Heart left ventricle (tissue), 16 donors: ENCODE measurements around the gene MGAT4B. TPM values are rescaled to one million over a fixed set of nuclear protein-coding genes. Genes with fewer than 3 reads are reported as not detected.
"Not testable (repeated sequence)": the region's sequence is repeated elsewhere in the genome, so short reads cannot be mapped to it uniquely, and the experiment has no call there.

Experiments used
- ATAC-seq, 4 donors: fragments of 200-7000 bp; cut with Tn5 transposase; one replicate each; pipeline ENCODE4 v1.9.1; 2020 to 2022; ENCODE audit warnings: moderate library complexity in 4 of 4, mild to moderate bottlenecking in 3 of 4, moderate number of reproducible peaks in 1 of 4
- DNase-seq, 5 donors: peaks; one replicate each; pipeline ENCODE4 v3.0.0-alpha.2; 2020
- H3K27ac ChIP-seq, 12 donors: fragments of 200-600 bp; sonication (generic) in 4 of 12; one replicate each; pipeline versions ENCODE4 v1.5.0 to v1.8.0; 2016 to 2022; ENCODE audit warnings: mild to moderate bottlenecking in 2 of 12
- H3K27me3 ChIP-seq, 9 donors: fragments of 200-600 bp; sonication (generic) in 2 of 9; one replicate each; pipeline versions ENCODE4 v1.5.1 to v1.8.0; 2016 to 2022; ENCODE audit warnings: mild to moderate bottlenecking in 3 of 9
- H3K36me3 ChIP-seq, 9 donors: fragments of 200-600 bp; sonication (generic) in 2 of 9; one replicate each; pipeline versions ENCODE4 v1.5.0 to v1.8.0; 2018 to 2022; ENCODE audit warnings: mild to moderate bottlenecking in 2 of 9
- H3K4me1 ChIP-seq, 12 donors: fragments of 200-600 bp; sonication (generic) in 4 of 12; one replicate each; pipeline versions ENCODE4 v1.5.0 to v1.8.0; 2016 to 2022; ENCODE audit warnings: mild to moderate bottlenecking in 3 of 12
- H3K4me3 ChIP-seq, 12 donors: fragments of 200-600 bp; sonication (generic) in 4 of 12; one replicate each; pipeline versions ENCODE4 v1.5.0 to v1.8.0; 2017 to 2022; ENCODE audit warnings: mild to moderate bottlenecking in 9 of 12, moderate library complexity in 4 of 12
- H3K9me3 ChIP-seq, 12 donors: fragments of 200-600 bp; sonication (generic) in 4 of 12; one replicate each; pipeline versions ENCODE4 v1.5.0 to v1.8.0; 2016 to 2022; ENCODE audit warnings: mild to moderate bottlenecking in 1 of 12
- POLR2A ChIP-seq, 2 donors: fragments of 450-650 bp; IDR thresholded peaks; one replicate each; pipeline ENCODE4 v1.6.1; 2017; ENCODE audit warnings: antibody characterized with exemption in 2 of 2, mild to moderate bottlenecking in 2 of 2, moderate library complexity in 2 of 2
- WGBS, 4 donors: extraction: QIAGEN DNeasy Blood & Tissue Kit in 2 of 4; methylation state at CpG; one replicate each; pipeline versions ENCODE4 v1.1.5 to v1.1.7; 2013 to 2018; 5-methylcytosine and 5-hydroxymethylcytosine counted together
- intact Hi-C, 10 donors: fragments of 100-400 bp; cut with DNase I; formaldehyde crosslinking; loops; one replicate each; pipeline versions ENCODE4 v1.11.1 to v1.14.2; 2022
- polyA plus RNA-seq, 2 donors: library from polyadenylated mRNA; stranded (reverse); fragments of 200-250 nt; gene quantifications; one replicate each; pipeline ENCODE4 v1.2.3, GENCODE V29; 2013
- total RNA-seq, 9 donors: library from RNA; depleted of rRNA in 2 of 9; stranded (reverse); fragments of >200 nt in 2 of 9; fragmentation: NEBNext Ultra II Directional in 3 of 9; extraction: Animal tissue kit (Norgen Biotek cat#: 25700) in 3 of 9; gene quantifications; one replicate each; pipeline versions ENCODE4 v1.1.0 to v1.2.4, GENCODE V29; 2016 to 2023
- TF ChIP-seq, protein P1 (sequence below), 12 donors: fragments of 200-600 bp; sonication (generic) in 4 of 12; IDR thresholded peaks; one replicate each; pipeline versions ENCODE4 v1.5.0 to v1.8.0; 2018 to 2022; ENCODE audit warnings: antibody characterized with exemption in 12 of 12, mild to moderate bottlenecking in 5 of 12
- donor health status: ischemic (EF 13 %, LVEDD 7.1; RV severe dilation, severe dysfunction).
- donor health status: healthy with polysubstance abuse.
- donor health status: DM: no; HTN: yes; CAD: no.
- donor health status: DM: no; HTN: no; CAD: no.
- donor health status: ischemic (EF 25% LVEDD 6.9; RV normal size, moderate dysfunction).
- donor health status: ischemic (EF 25% LVEDD 5.7; RV mildly dilated, moderate dysfunction).
- donor health status: healthy.
- donor health status: DM: yes; HTN: yes; CAD: no.
- donor health status: ischemic (EF 35%, LVEDD 5.7; RV mildly dilated, moderate dysfunction).
- donor health status: nonischemic (EF 11% LVEDD 7.7; RV severe dilation, severe dysfunction).
- donor health status: DM: yes; HTN: yes; CAD: no.
- donor health status: PGD.
- donor health status: ischemic (EF 29% LVEDD 5.4; RV normal size, mild dysfunction).
- donor health status: nonischemic (EF 23%, LVEDD 6.1; RV moderate dilation, normal function).

Gene MGAT4B
- total and polyA plus RNA-seq, 11 donors = 49.6 to 209 (median 105) TPM

DNA sequence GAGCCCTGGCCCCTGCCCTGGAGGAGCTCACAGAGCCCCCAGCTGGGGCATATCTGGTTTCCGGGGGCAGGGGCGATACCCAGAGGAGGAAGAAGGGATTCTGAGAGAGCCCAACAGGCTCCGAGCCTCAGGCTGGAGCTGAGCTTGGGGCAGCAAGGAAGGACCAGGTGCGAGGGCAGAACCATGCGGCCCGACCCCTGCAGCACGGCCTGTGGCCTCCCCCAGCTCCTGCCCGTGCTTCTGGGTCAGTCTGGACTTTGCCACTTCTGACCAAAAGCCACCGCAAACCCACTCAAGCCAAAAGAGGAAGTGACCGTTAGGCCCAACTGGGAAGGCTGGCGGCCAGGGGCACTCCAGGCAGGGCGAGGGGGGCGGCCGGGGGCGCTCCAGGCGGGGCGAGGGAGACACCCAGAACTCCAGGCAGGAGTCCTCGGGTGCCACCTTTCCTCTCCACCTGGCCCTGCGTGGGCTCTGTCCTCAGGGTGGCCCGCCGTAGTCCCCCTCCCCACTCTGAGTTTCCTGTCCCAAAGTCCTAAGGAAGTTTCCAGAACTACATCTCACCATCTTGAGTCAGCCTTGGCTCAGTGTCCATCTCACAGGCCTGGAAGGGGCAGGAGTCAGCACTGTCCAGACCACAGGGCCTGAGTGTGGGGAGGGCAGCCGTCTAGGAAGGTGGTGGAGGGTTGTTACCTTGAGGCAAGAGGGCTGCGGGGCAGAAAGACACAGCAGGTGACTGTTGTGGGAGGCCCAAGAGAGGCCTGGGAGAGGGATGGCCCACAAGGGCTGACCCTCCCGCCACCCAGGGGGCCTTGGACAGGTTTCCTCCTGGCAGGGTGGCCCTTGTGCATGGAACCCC, 13.8 kb downstream of the MGAT4B start:
- no peaks in the 10 kb centered on the region for H3K9me3 ChIP-seq
- peaks cover 5 to 58% (median 49%) of the 10 kb centered on the region in 12 donors for H3K4me1 ChIP-seq
- peak overlapping the region in 3 of 12 donors; percentile 67 to 82 (median 68) for H3K4me3 ChIP-seq
- DNase-seq (peak in 2 of 5 donors; percentile 31 to 67), ATAC-seq (peak in 1 of 4 donors; percentile 8)
- no peaks in the 10 kb centered on the region for H3K27me3 ChIP-seq
- TF ChIP-seq POLR2A (IDR thresholded peaks at IDR 0.05) = no peak
- TF ChIP-seq, protein P1, sequence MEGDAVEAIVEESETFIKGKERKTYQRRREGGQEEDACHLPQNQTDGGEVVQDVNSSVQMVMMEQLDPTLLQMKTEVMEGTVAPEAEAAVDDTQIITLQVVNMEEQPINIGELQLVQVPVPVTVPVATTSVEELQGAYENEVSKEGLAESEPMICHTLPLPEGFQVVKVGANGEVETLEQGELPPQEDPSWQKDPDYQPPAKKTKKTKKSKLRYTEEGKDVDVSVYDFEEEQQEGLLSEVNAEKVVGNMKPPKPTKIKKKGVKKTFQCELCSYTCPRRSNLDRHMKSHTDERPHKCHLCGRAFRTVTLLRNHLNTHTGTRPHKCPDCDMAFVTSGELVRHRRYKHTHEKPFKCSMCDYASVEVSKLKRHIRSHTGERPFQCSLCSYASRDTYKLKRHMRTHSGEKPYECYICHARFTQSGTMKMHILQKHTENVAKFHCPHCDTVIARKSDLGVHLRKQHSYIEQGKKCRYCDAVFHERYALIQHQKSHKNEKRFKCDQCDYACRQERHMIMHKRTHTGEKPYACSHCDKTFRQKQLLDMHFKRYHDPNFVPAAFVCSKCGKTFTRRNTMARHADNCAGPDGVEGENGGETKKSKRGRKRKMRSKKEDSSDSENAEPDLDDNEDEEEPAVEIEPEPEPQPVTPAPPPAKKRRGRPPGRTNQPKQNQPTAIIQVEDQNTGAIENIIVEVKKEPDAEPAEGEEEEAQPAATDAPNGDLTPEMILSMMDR (IDR thresholded peaks at IDR 0.05) = no peak
- intact Hi-C loops = loop anchor here in 1 of 10 donors (2.0 kb wide), 1 partner anchor 28 kb away; no protein-coding TSS in a partner anchor
- 75 to 85% (median 78%) methylated on average over 18 to 24 of the region's 24 CpGs for WGBS, 4 donors
- peak overlapping the region; percentile 47 to 95 (median 86) for H3K27ac ChIP-seq
- H3K36me3 ChIP-seq = peaks cover 0 to 10% (median 8%) of the 10 kb centered on the region in 9 donors

DNA sequence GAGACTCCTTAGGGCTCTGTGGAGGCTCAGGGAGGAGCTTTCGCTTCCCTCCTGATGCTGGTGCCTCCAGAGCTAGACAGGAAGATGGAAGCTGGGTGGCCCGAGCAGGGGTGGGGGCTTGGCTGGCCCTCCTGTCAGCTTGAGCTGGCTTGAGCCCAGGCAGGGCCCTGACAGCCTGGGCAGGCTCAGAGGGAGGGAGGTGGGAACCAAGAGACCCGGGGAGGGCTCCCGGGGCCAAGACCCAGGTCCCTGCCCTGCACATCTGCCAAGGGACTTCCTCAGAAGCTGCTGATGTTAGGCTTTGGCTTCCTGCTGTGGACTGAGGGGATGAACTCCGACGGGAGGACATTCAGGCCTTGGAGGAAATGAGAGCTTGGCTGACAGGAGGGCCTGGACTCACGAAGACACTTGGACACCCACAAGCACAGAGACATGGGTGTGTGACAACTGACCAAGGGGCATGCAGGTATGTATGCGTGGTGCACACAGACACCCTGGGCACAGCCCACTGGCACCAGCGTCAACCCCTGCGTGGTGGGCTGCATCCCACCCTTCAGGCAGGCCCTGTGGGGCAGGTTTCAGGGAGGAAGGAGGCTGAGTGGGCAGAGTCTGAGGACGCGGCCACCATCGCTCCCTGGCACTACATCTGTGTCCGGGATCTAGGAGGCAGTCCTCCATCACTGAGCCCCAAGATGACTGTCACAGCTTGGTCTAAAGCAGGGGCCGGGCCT, 14.6 kb downstream of the MGAT4B start:
- 57 to 67% (median 59%) methylated on average over 8 to 15 of the region's 15 CpGs for WGBS, 4 donors
- H3K36me3 ChIP-seq = peaks cover 0 to 2% (median under 1%) of the 10 kb centered on the region in 9 donors
- no peaks in the 10 kb centered on the region for H3K9me3 ChIP-seq
- peaks cover 5 to 54% (median 49%) of the 10 kb centered on the region in 12 donors for H3K4me1 ChIP-seq
- no peak overlapping the region for H3K4me3 ChIP-seq
- DNase-seq (peak in 3 of 5 donors; percentile 55 to 78 (median 59)), ATAC-seq (peak in 2 of 4 donors; percentile 1 to 5)
- intact Hi-C loops = loop anchor here in 1 of 10 donors (2.0 kb wide), 1 partner anchor 27 kb away; no protein-coding TSS in a partner anchor
- no peaks in the 10 kb centered on the region for H3K27me3 ChIP-seq
- TF ChIP-seq, protein P1 (IDR thresholded peaks at IDR 0.05) = no peak
- TF ChIP-seq POLR2A (IDR thresholded peaks at IDR 0.05) = no peak
- peak overlapping the region; percentile 47 to 95 (median 86) for H3K27ac ChIP-seq

DNA sequence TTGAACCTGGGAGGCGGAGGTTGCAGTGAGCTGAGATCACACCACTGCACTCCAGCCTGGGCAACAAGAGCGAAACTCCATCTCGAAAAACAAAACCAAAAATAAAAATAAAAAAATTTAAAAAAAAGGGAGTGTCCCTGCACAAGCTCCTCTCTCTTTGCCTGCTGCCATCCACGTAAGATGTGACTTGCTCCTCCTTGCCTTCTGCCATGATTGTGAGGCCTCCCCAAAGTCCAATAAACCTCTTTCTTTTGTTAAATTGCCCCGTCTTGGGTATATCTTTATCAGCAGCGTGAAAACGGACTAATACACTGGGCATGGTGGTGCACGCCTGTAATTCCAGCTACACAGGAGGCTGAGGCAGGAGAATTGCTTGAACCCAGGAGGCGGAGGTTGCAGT, 17.4 kb downstream of the MGAT4B start:
- H3K27me3 ChIP-seq, H3K9me3 ChIP-seq, ATAC-seq, H3K27ac ChIP-seq, H3K36me3 ChIP-seq, H3K4me3 ChIP-seq, DNase-seq, intact Hi-C loops: not testable (repeated sequence)
- 96 to 99% (median 97%) methylated on average over 9 of the region's 9 CpGs for WGBS, 4 donors
- peaks cover 0 to 39% (median 26%) of the 10 kb centered on the region in 12 donors for H3K4me1 ChIP-seq

DNA sequence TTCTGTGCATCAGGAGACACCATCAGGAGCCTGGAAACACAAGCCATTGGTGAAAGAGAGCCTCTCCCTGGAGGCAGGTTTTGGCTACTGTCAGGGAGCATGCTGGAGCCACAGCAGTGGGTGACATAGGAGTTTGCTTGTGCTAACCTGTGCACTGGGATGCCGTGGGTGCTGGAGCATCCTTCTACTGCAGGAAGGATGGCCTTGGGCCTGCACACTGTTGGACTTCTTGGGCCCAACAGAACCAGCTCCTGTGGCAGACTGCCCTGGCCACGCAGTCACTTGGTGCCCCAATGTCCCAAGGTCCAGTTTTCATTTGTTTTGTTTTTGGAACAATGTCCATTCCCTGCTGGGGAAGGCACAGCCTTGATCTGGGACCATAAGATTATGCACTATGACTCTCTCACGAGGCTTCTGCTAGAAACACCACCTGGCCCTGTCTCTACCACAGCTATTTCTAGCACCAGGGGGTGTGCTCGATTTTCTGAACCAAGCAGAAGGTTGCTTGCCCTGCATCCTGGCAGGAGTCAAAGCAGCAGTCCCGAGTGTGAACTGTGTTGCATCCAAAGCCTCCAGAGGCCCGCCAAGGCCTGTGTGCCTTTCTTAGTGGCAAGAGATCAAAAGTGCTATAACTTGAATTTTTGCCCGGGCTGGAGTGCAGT, 18.3 kb downstream of the MGAT4B start:
- Histone ChIP-seq H3K36me3 (no peaks in the 10 kb centered on the region), H3K4me3 (no peak overlapping the region), H3K9me3 (no peaks in the 10 kb centered on the region), H3K4me1 (peaks cover 0 to 30% (median 17%) of the 10 kb centered on the region in 12 donors), H3K27me3 (no peaks in the 10 kb centered on the region), H3K27ac (no peak overlapping the region)
- ATAC-seq (no peak), DNase-seq (peak in 1 of 5 donors; percentile 9)
- no peak for TF ChIP-seq POLR2A (IDR thresholded peaks at IDR 0.05)
- intact Hi-C loops = no loop called here
- 87 to 96% (median 88%) methylated on average over 6 to 7 of the region's 7 CpGs for WGBS, 4 donors
